Left ventricle myocardium inferior (tissue), 1 donor: ENCODE data around the gene TMEM238. TPM values are rescaled to one million over a fixed set of nuclear protein-coding genes. Genes with fewer than 3 reads are reported as not detected.
A peak's percentile ranks its signal among the peaks of the same experiment; 100 is the strongest.
"Not testable (repeated sequence)": the region's sequence is repeated elsewhere in the genome, so short reads cannot be mapped to it uniquely, and the experiment has no call there.

Experiments used
- DNase-seq: peaks from one replicate; pipeline ENCODE4 v3.0.0-alpha.2; 2020
- H3K27ac ChIP-seq: fragments of 200-600 bp; replicated peaks from 2 replicates; pipeline ENCODE4 v1.8.0; 2021
- H3K27me3 ChIP-seq: fragments of 200-600 bp; 2 replicates; pipeline ENCODE4 v1.8.0; 2021; ENCODE audit warnings: low read depth
- H3K36me3 ChIP-seq: fragments of 200-600 bp; 2 replicates; pipeline ENCODE4 v1.8.0; 2021
- H3K4me1 ChIP-seq: fragments of 200-600 bp; 2 replicates; pipeline ENCODE4 v1.8.0; 2021
- H3K4me3 ChIP-seq: fragments of 200-600 bp; 2 replicates; pipeline ENCODE4 v1.8.0; 2021; ENCODE audit warnings: mild to moderate bottlenecking, moderate library complexity
- H3K9me3 ChIP-seq: fragments of 200-600 bp; replicated peaks from 2 replicates; pipeline ENCODE4 v1.8.0; 2021
- CTCF ChIP-seq: fragments of 200-600 bp; IDR thresholded peaks from 2 replicates; pipeline ENCODE4 v1.8.0; 2021; ENCODE audit warnings: antibody characterized with exemption, mild to moderate bottlenecking, borderline replicate concordance
- intact Hi-C: fragments of 100-400 bp; cut with micrococcal nuclease; formaldehyde crosslinking; loops from one replicate; pipeline ENCODE4 v1.11.0; 2022
- total RNA-seq: library from RNA; stranded (reverse); fragmentation: NEBNext Ultra II Directional; extraction: Animal tissue kit (Norgen Biotek cat#: 25700); gene quantifications from one replicate; pipeline ENCODE4 v1.2.1, GENCODE V29; 2021
- donor health status: DM: no; HTN: yes; CAD: no; lungs with severe emphysema.

Gene TMEM238
- total RNA-seq, 1 donor from 2014 or later = 0.69 TPM

- Histone ChIP-seq H3K9me3 (no peaks in the 10 kb centered on the region), H3K4me1 (peaks cover 5% of the 10 kb centered on the region), H3K27ac (no peak overlapping the region), H3K36me3 (no peaks in the 10 kb centered on the region), H3K27me3 (peaks cover 65% of the 10 kb centered on the region), H3K4me3 (no peak overlapping the region)
- DNase-seq = no peak
- intact Hi-C loops = no loop called here
- TF ChIP-seq CTCF = no peak
These were observed 40.4 kb upstream of the TMEM238 start for GRCh38 chr19:55424518-55424917.

GRCh38 chr19:55423225-55424005 lies 39.3 kb upstream of the TMEM238 start:
- Histone ChIP-seq H3K9me3 (no peaks in the 10 kb centered on the region), H3K36me3 (no peaks in the 10 kb centered on the region), H3K27me3 (peaks cover 65% of the 10 kb centered on the region), H3K27ac (no peak overlapping the region), H3K4me1 (peaks cover 5% of the 10 kb centered on the region), H3K4me3 (no peak overlapping the region)
- intact Hi-C loops = no loop called here
- TF ChIP-seq CTCF = no peak
- no peak for DNase-seq

GRCh38 chr19:55421281-55421680 lies 37.2 kb upstream of the TMEM238 start:
- intact Hi-C loops, H3K4me3 ChIP-seq, H3K27ac ChIP-seq, DNase-seq, H3K36me3 ChIP-seq, H3K4me1 ChIP-seq, H3K9me3 ChIP-seq: not testable (repeated sequence)
- H3K27me3 ChIP-seq = peaks cover 50% of the 10 kb centered on the region

- no peak for TF ChIP-seq CTCF
- H3K4me1 ChIP-seq = peaks cover 5% of the 10 kb centered on the region
- intact Hi-C loops = no loop called here
- H3K9me3 ChIP-seq = no peaks in the 10 kb centered on the region
- no peaks in the 10 kb centered on the region for H3K36me3 ChIP-seq
- peaks cover 38% of the 10 kb centered on the region for H3K27me3 ChIP-seq
- H3K27ac ChIP-seq = no peak overlapping the region
- H3K4me3 ChIP-seq = no peak overlapping the region
- DNase-seq = no peak
These were observed 35.6 kb upstream of the TMEM238 start for GRCh38 chr19:55419624-55420236.

- no peak overlapping the region for H3K4me3 ChIP-seq
- H3K27me3 ChIP-seq = peaks cover 33% of the 10 kb centered on the region
- H3K36me3 ChIP-seq = no peaks in the 10 kb centered on the region
- peaks cover 5% of the 10 kb centered on the region for H3K4me1 ChIP-seq
- intact Hi-C loops = no loop called here
- DNase-seq = no peak
- H3K27ac ChIP-seq = no peak overlapping the region
- no peak for TF ChIP-seq CTCF
- no peaks in the 10 kb centered on the region for H3K9me3 ChIP-seq
These were observed 35.0 kb upstream of the TMEM238 start for GRCh38 chr19:55419103-55419502.

GRCh38 chr19:55418185-55418584 lies 34.1 kb upstream of the TMEM238 start:
- Histone ChIP-seq H3K9me3 (no peaks in the 10 kb centered on the region), H3K27me3 (peaks cover 31% of the 10 kb centered on the region), H3K27ac (no peak overlapping the region), H3K36me3 (no peaks in the 10 kb centered on the region), H3K4me1 (no peaks in the 10 kb centered on the region), H3K4me3 (no peak overlapping the region)
- TF ChIP-seq CTCF = peak; percentile 74
- no peak for DNase-seq
- intact Hi-C loops = no loop called here
